ENCODE data around the gene GOLM1.

DNA sequence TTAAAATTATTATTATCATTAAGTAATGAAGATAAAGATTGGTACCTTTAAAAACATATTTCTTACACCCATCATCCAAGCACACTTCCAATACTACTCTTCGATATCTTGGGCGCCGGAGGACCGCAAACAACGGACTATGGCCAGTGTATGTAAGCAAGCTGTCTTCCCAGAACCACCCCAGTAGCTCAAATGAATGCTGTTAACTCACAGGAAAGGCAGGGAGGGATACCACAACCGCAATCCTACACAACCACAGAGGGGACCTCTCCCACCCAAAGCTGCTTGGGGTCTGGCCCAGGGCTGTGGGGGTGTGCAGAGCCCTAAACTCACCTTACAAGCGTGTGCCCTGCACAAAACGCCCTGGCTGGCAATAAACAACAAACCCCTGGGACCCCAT, 20.6 kb downstream of the GOLM1 start:
- TF ChIP-seq POLR2AphosphoS5 (IDR thresholded peaks at IDR 0.05; ENCODE audit: borderline replicate concordance, low read depth, low read length) (no peak), EZH2 (IDR thresholded peaks at IDR 0.05) (no peak), FOXP2 (optimal IDR thresholded peaks at IDR 0.05; ENCODE audit: control extremely low read depth, extremely low read length, insufficient read depth) (no peak)
